GM18951 (cell line): ENCODE measurements around the gene NAV2.

ENCODE experiments used
- POLR2A ChIP-seq: IDR thresholded peaks from 4 replicates; pipeline ENCODE4 v1.6.1; 2011; ENCODE audit warnings: mild to moderate bottlenecking; ENCODE audit not compliant: insufficient read length, insufficient read depth; ENCODE audit errors: extremely low read depth
- in situ Hi-C: fragments of 300-500 bp; cut with MboI; formaldehyde crosslinking; loops from one replicate; pipeline ENCODE4 v1.12.0; 2022; ENCODE audit warnings: low sequenced_read_pairs, mixed read lengths, inconsistent platforms; ENCODE audit not compliant: unreplicated experiment

The NAV2 gene

DNA sequence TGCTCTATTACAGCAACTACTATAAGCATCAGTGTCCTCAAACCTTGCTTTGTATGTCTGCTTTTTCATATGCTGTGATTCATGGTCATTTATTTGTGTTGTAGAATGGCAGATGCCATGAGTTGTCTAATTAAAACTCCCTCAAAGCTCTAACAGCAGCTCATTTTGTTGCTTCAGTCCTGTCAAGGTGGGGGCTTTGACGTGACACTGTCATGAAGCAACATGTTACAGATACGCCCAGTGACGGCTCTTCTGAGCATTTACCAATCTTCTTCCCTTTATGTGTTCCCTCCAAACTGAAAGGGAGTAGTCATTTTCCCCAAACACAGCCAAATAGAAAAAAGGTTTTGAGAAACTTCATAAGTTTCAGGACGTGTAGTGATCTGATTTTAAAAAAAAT lies 340.9 kb downstream of the NAV2 start:
- in situ Hi-C loops: no loop called here
- no peak for TF ChIP-seq POLR2A

DNA sequence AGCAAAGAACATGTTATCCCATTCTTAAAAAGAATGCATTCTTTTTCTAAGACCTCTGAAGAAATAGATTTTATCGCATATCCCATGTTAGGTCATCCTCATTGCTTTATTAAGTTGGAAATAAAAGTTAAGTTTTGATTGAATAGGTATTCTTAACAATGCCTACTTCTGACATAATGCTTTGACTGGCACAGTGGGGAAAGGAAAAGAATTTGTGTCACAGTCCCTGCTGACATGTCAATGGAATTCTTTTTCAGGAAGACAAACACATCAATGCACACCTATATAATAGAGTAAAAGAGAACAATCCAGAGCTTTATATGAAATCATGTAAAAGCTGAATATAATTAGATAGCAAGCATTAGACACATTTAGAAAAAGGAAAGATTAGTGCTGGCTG lies 341.9 kb downstream of the NAV2 start:
- in situ Hi-C loops: no loop called here
- TF ChIP-seq POLR2A: no peak

DNA sequence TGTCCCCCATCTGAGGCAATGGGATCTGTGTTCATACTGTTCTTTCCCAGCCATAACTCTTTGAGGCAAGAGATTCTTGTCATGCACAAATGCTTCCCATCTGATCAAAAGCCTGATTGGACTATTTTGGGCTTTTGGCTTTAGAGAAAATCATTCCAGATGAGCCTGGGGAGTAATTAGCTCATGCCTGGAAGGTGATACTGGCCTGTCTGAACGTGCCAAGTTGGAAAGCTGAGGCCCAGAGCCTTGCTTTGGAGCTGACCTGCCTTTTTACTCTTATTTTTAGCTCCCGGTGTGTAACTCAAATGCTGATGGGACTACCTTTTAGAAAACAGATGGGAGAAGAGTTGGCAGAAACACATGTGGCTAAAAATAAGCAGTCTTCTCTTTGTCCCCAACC lies 342.7 kb downstream of the NAV2 start:
- in situ Hi-C loops: no loop called here
- no peak for TF ChIP-seq POLR2A

DNA sequence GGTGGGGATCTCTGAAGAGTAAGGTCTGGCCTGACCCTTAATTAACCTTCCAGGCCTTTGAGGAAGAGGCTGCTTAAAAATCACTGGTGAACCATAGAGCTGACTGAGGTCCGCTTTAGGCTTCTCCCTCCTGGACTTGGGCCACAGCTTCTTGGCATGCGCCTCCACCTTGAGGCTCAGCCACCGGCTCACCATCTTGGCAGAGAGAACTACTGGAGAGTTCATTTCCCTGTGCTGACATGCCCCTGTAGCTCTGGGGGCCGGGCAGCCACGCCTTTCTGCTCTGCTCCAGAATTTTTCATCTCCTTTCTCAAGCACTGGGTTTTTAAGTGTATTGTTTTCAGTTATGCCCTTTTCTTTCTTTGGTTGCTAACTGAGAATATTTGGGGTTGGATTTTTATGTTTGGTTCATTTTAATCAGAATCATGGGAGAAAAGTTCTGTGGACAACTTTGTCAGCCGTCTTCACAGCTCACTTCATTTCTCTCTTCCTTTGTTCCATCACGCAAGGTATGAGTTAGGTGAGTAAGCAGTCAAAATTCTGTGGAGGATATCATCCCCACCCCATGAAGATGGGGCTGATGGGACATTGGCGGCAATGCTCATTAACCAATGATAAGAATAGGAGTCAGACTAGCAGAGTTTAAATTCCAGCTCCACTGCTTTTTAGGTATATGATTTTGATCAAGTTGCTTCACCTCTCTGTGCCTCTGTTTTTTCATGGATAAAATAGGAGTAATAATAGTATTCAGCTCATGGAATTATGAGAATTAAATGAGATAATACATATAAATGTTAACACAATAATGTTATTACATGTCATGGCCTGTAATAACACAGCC lies 343.7 kb downstream of the NAV2 start:
- TF ChIP-seq POLR2A: no peak
- in situ Hi-C loops: no loop called here

DNA sequence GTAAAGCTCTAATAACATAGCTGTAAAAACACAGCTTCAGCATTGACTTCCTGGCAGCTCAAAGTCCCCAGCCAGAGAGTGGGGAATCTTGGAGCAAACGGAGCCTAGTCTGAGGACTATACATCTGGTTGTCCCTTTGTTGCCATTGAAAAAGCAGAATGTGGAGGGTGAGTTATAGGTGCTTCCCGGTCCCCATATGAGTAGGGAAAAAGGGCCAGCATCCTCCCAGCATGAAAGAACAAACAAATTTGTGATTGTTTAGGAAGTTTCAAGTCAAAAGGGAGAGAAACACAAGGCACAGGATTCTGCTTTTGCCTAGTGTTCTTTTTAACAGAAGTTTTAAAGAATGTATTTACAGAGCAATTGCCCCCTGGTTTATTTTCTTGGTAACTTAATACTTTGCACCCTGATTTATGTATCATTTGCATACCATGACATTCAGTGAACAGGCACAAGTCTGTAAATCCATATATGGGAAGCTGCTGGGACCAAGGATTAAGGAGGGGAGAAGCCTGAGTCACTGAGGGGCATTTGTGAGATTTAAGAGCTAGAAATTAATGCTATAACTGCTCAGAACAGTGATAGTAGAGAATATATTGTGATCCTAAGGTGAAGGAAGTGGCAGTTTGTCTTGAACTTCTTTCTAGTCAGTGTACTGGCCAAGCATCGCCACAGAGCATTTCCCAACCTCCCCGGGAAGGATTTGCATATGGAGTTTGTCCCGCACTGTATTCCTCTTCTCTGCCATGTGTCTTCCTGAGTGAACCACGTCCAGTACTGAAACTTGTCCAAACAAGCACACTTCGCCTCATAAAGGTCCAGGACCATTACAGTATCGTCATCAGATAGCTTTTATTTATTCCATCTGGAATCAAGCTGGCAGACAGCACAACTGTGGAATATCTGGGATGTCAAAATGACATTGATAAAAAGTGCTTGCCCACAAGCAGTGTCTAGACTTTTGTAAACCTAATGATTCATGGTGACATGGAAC lies 344.6 kb downstream of the NAV2 start:
- in situ Hi-C loops: no loop called here
- TF ChIP-seq POLR2A: no peak

DNA sequence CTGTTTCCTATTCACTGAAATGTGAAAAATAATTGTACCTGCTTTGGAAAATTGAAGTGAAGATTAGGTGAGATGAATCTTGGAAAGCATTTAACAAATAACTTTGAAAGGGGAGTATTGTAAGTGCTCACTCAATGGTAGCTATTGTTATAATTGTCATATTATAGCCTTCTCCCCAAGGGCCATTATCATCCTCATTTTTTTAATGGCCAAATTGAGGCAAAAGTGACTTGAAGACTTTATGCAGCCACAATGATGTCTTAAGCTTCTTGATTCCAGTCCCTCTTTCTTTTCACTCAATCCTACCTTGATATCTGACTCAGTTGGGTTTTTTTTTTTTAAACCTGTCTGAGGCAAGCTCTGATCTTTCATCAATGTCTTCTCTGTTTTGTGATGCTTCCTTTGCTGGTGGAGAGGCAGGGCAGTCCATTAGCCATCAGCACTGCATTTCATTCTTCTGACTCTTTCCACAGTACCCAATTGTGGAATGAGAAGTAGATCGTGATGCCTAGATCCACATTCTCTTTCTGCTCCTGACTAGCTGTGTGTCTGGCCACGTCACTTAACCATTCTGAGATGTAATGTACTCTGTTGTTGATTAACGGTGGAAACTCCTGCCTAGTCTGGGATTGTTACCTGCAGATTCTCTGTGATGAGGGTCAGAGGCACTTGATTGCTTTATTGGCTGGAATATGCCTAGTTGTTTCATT lies 346.3 kb downstream of the NAV2 start:
- in situ Hi-C loops: no loop called here
- TF ChIP-seq POLR2A: no peak

DNA sequence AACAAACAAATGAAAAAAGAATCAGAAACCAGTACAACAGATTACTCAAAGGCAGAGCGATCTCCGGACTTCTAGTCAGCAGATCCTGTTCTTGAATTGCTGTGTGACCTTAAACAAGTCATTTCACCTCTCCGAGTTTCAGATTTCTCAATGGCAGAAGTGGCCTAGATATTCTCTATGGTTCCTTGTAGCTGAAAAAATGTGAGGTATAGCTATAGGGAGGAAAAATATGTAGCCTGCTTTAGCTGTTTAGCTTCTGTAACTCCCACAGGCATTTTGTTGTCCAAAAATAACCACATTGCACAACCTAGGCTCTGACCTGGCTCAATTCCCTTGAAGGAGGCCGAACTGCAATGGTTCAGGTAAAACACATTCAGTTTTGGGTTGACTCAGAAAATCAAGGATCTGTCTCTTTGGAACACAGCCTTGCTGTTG lies 347.0 kb downstream of the NAV2 start:
- in situ Hi-C loops: no loop called here
- no peak for TF ChIP-seq POLR2A

DNA sequence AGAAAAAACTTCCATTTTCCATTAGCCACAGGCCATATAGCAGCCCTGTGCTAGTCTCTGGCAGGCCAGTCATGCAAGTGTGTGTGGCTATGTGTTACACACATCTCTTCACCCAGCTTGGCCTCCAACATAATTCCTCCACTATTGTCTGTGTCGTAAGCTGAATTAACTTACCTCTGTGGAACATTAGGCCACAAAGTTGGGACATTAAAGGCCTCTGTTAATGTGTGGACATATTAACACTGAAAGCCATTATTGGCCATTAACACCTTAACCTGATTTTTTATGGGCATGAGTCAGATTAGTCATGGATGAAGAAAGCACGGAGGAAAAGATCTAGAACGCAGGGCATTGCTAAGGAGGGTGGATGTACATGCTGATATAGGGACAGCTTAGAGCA lies 347.5 kb downstream of the NAV2 start:
- TF ChIP-seq POLR2A: no peak
- in situ Hi-C loops: no loop called here

DNA sequence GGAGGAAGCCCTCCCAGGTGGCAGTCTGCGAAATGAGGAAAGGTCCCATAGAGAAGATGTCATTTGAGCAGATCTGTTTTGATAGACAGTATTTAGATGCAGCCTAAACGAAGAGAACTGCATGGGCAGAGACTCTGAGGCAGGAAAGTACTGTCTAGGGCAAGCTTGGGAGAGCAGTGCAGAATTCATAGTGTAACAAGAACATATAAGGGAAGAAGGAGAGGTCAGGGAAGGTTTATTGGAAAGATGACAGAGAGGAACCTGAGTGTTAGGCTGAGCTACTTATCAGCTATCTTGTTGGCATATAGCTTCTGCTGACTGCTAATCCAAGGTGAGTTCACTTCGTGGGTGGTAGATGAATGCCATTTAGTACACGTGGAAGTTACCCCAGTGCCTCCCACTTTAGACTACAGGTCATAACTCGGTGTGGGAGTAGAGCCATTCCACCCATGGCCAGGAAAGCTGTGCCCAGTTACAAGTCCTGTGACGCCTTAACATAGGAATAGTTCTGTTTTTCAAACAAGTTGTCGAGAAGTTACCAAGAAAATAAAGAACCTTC lies 348.1 kb downstream of the NAV2 start:
- TF ChIP-seq POLR2A: no peak
- in situ Hi-C loops: no loop called here

DNA sequence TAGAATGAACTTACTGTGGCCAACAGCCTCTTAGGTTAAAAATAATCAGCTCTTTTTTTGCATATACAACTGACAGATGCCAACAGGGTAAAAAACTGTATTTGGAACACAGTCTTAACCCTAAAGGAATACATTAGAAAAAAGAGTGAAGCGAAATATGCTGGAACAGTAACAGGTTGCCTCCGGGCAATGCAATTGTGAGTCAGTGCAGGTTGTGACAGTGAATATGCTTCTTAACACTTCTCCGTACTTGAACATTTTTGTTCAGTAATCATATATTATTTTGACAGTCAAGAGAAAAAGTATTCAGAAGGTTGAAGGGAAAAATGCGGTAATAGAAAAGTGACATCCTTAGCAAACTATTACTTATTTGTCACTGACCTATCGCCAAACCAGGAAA lies 349.1 kb downstream of the NAV2 start:
- in situ Hi-C loops: no loop called here
- TF ChIP-seq POLR2A: no peak

DNA sequence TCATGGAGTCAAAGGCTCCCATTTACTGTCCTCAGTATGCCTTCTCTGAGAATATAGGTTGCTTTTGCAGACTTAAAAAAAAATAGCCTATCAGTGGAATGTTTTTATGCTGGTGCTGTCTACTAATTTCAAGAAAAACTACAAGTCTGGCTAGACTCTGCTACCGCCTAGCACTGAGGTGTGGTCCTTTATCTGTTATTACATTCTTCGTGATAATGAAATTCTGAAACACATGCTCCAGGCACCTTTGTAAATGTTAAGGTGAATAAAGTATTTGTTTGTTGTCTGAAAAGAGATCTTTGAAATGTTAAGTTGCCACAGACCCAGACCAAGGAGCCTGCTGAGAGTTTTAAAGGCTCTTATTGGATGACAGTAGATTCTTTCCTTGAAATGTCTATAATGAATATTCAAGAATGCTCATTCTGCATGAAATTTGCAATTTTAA lies 352.3 kb downstream of the NAV2 start:
- in situ Hi-C loops: no loop called here
- no peak for TF ChIP-seq POLR2A

DNA sequence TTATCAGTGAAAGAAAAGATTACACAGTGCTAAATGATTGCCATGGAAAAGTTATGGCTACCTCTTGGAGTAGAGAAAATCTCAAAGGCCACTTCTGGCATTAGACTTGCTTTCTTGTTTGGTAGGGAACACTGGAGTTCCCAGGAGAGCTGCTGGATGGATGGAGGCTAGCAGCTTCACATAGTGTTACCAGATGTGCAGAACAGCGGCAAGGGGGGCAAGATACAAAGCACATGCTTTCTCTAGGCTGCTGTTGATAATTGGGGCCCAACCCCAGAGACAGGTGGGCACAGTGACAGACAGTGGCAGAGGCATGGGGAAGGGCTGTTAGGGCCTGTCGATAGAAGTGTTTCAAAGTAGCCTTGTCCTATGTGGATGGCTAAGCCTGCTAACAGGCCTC lies 352.8 kb downstream of the NAV2 start:
- no peak for TF ChIP-seq POLR2A
- in situ Hi-C loops: no loop called here
